ENCODE measurements around the gene CCDC9B. TPM values are rescaled to one million over a fixed set of nuclear protein-coding genes. Genes with fewer than 3 reads are reported as not detected.

Gene CCDC9B
- total RNA-seq, 1 donor from 2014 or later = 26.1 TPM

- H3K27me3 Mint-ChIP-seq (ENCODE audit: low read depth) = peaks cover 3% of the 10 kb centered on the region
- H3K36me3 Mint-ChIP-seq = peaks cover 9% of the 10 kb centered on the region
- peaks cover 9% of the 10 kb centered on the region for H3K9me3 Mint-ChIP-seq
- peak overlapping the region; percentile 54 for H3K27ac Mint-ChIP-seq
- DNase-seq (ENCODE audit: low spot score in 2 of 2, unreplicated experiment in 2 of 2) = no peak
- H3K4me3 Mint-ChIP-seq = peak overlapping the region; percentile 48
- peaks cover 19% of the 10 kb centered on the region for H3K4me1 Mint-ChIP-seq
- TF ChIP-seq CTCF (IDR thresholded peaks at IDR 0.05; ENCODE audit: unreplicated experiment) = no peak
Measured at GRCh38 chr15:40301467-40302179, 39.1 kb downstream of the CCDC9B start.

GRCh38 chr15:40300771-40301170 is 40.0 kb downstream of the CCDC9B start:
- no peak for TF ChIP-seq CTCF (IDR thresholded peaks at IDR 0.05; ENCODE audit: unreplicated experiment)
- Mint-ChIP-seq H3K27me3 (ENCODE audit: low read depth) (peaks cover 3% of the 10 kb centered on the region), H3K27ac (no peak overlapping the region)

GRCh38 chr15:40300367-40300766 is 40.4 kb downstream of the CCDC9B start:
- Mint-ChIP-seq H3K36me3 (peaks cover 9% of the 10 kb centered on the region), H3K27me3 (ENCODE audit: low read depth) (peaks cover 6% of the 10 kb centered on the region), H3K4me3 (no peak overlapping the region), H3K4me1 (peaks cover 31% of the 10 kb centered on the region), H3K27ac (no peak overlapping the region), H3K9me3 (peaks cover 9% of the 10 kb centered on the region)
- no peak for DNase-seq (ENCODE audit: low spot score in 2 of 2, unreplicated experiment in 2 of 2)
- no peak for TF ChIP-seq CTCF (IDR thresholded peaks at IDR 0.05; ENCODE audit: unreplicated experiment)

More at GRCh38 chr15:40300771-40301170, 40.0 kb downstream of the CCDC9B start:
- Mint-ChIP-seq H3K4me1 (peaks cover 27% of the 10 kb centered on the region), H3K9me3 (peaks cover 9% of the 10 kb centered on the region), H3K36me3 (peaks cover 9% of the 10 kb centered on the region), H3K4me3 (no peak overlapping the region)
- no peak for DNase-seq (ENCODE audit: low spot score in 2 of 2, unreplicated experiment in 2 of 2)

GRCh38 chr15:40298216-40298935 is 42.4 kb downstream of the CCDC9B start:
- Mint-ChIP-seq H3K9me3 (peaks cover 9% of the 10 kb centered on the region), H3K36me3 (peaks cover 9% of the 10 kb centered on the region), H3K4me3 (no peak overlapping the region), H3K27me3 (ENCODE audit: low read depth) (peaks cover 7% of the 10 kb centered on the region), H3K27ac (no peak overlapping the region), H3K4me1 (peaks cover 32% of the 10 kb centered on the region)
- DNase-seq (ENCODE audit: low spot score in 2 of 2, unreplicated experiment in 2 of 2) = no peak
- TF ChIP-seq CTCF (IDR thresholded peaks at IDR 0.05; ENCODE audit: unreplicated experiment) = no peak

- H3K27ac Mint-ChIP-seq = no peak overlapping the region
- peaks cover 17% of the 10 kb centered on the region for H3K27me3 Mint-ChIP-seq (ENCODE audit: low read depth)
- H3K36me3 Mint-ChIP-seq = peaks cover 9% of the 10 kb centered on the region
- no peak for DNase-seq (ENCODE audit: low spot score in 2 of 2, unreplicated experiment in 2 of 2)
- no peak for TF ChIP-seq CTCF (IDR thresholded peaks at IDR 0.05; ENCODE audit: unreplicated experiment)
- no peak overlapping the region for H3K4me3 Mint-ChIP-seq
- H3K9me3 Mint-ChIP-seq = peaks cover 9% of the 10 kb centered on the region
- H3K4me1 Mint-ChIP-seq = peaks cover 32% of the 10 kb centered on the region
Measured at GRCh38 chr15:40297356-40297755, 43.4 kb downstream of the CCDC9B start.

All from mesothelial cell of epicardium (in vitro differentiated cells).